GM21737 (cell line): ENCODE results near the gene RFK.
"Not testable (repeated sequence)": the region's sequence is repeated elsewhere in the genome, so short reads cannot be mapped to it uniquely, and the experiment has no call there.

Experiments
- ATAC-seq: cut with Tn5 transposase; IDR thresholded peaks from one replicate; pipeline ENCODE4 v1.9.1; 2021; ENCODE audit warnings: mild to moderate bottlenecking, moderate library complexity; ENCODE audit not compliant: unreplicated experiment

Gene RFK

DNA sequence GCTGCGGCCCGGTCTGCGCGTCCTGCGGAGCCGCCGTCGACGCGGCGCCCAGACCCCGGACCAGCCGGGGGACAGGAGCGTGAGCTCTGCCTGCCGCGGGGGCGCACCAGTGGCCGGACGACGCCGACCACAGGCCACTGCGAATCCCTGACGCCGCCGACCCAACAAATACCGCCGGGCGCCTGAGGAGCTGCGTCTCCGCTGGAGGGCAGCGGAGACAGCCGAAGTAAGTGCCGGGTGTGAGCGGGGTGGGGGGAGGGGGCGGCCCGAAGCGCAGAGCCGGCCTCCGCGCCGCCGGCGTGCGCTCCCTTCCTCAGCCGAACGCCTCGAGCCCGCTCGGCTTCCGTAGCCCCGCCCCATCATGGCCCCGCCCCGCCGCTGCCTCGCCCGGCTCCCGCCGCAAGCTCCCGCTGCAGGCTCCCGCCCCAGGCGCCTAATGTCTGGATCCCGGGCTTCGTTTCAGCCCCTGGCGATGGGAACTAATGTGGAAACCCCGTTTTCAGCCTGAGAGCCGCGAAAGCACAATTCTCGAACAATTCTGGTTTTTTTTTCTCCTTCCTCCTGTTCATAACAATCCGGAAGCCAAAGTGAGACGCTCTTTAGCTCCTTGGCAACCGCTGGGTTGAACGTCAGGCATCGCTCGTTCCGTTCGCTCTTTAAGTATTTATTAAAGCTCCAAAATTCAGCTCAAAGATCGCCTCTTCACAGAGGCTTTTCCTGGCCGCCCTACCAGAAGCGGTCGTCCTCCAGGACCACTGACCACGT lies at the start of gene RFK:
Gene RFK (minus strand): TSS at position 232 of the 765 bp plus-strand sequence. CDS start 255 bp downstream, outside the sequence.
- peak; percentile 66 for ATAC-seq

DNA sequence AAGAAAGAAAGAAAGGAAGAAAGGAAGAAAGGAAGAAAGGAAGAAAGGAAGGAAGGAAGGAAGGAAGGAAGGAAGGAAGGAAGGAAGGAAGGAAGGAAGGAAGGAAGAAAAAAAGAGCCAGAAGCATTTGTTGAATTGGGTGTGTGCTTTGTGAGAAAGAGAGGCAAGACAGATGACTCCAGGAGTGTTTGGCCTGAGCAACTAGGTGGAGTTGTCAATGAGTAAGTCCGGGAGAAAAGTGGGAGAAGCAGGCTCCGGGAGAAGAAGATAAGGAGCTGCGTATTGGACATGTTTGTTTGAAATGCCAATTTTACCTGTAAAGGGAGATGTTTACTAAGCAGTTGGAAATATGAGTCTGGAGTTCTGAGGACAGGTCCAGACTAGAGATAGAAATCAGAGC lies 49.7 kb upstream of the RFK start:
- no peak for ATAC-seq

- ATAC-seq: peak; percentile 56
Measured at GRCh38 chr9:76441551-76442322, 47.5 kb upstream of the RFK start.

- peak; percentile 67 for ATAC-seq
Measured at GRCh38 chr9:76438841-76439588, 44.8 kb upstream of the RFK start.

GRCh38 chr9:76437017-76437699 lies 42.9 kb upstream of the RFK start:
- not testable (repeated sequence) for ATAC-seq

- not testable (repeated sequence) for ATAC-seq
Measured at GRCh38 chr9:76434897-76435296, 40.7 kb upstream of the RFK start.

DNA sequence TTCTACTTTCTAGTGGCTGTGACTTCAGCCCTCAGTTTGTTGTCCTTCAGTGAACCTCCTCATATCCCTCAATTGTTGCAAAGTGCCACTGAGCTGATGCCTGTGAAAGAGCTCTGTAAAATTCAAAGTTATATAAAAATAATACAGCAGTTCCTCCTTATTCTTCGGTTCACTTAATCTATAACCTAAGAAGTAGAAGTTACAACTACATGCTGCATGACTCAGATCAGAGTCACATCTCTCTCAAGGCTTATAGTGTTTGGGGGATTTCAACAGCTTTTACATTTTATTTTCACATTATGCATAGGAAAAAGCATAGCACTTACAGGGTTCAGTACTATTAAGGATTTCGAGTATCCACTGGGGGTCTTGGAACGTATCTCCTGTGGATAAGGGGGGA lies 39.6 kb upstream of the RFK start:
- ATAC-seq: no peak

- ATAC-seq: no peak
Measured at GRCh38 chr9:76433406-76433805, 39.2 kb upstream of the RFK start.

DNA sequence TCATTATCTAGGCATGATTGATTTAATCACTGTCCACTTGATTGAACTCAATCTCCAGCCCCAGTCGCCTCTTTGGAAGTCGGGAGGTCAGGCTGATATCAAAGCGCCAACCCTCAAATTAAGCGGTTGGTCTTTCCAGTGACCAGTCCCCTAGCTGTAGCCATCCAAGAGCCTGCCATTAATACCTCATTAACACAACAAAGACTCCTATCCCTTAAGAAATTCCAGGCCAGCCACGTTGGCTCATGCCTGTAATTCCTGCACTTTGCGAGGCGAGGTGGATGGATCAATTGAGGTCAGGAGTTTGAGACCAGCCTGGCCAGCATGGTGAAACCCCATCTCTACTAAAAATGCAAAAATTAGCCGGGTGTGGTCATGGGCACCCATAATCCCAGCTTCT lies 37.4 kb upstream of the RFK start:
- ATAC-seq: no peak

GRCh38 chr9:76426807-76427419 lies 32.7 kb upstream of the RFK start:
- ATAC-seq: no peak

DNA sequence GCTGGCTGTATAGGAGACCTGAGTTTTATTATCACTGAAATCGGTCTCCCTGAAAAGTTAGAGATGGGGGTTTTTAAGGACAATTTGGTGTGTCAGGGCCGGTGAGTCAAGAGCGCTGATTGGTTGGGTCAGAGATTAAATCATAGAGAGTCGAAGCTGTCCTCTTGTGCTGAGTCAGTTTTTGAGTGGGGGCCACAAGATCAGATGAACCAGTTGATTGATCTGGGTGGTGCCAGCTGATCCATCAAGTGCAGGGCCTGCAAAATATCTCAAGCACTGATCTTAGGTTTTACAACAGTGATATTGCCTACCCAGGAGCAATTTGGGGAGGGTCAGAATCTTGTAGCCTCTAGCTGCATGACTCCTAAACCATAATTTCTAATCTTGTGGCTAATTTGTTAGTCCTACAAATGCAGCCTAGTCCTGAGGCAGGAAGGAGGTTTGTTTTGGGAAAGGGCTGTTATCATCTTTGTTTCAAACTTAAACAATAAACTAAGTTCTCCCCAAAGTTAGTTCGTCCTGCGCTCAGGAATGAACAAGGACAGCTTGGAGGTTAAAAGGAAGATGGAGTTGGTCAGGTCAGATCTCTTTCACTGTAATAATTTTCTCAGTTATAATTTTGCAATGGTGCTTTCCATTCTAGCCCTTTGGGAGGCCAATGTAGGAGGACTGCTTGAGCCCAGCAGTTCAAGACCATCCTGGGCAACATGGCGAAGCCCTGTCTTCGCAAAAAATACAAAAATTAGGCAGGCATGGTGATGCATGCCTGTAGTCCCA lies 31.6 kb upstream of the RFK start:
- no peak for ATAC-seq

GRCh38 chr9:76424491-76424890 lies 30.3 kb upstream of the RFK start:
- ATAC-seq: no peak

- ATAC-seq: no peak
Measured at GRCh38 chr9:76423216-76424177, 29.3 kb upstream of the RFK start.

DNA sequence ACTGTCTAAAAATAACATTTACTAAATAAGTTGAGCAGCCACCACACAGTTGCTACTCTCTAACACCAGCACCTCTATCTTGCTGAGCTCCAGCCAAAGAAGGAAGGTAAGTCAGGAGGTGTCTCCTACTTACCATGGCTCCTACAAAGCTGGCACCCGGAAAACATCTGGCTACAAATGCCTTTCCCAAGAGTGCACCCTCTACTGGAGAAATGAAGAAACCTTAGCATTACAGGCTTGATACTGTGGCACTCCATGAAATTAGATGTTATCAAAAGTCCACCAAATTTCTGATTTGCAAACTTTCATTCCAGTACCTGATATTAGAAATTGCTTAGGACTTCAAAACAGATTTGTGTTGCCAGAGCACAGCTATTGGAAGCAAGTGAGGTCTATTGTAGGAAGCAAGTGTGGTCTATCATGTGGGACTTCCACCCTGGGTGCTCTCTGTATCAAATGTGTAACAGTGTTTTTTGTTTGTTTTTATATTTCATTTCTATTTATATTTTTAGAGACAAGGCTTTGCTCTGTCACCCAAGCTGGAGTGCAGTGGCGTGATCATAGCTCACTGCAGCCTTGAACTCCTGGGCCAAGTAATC lies 25.7 kb upstream of the RFK start:
- no peak for ATAC-seq

- no peak for ATAC-seq
Measured at GRCh38 chr9:76417394-76417793, 23.2 kb upstream of the RFK start.

- ATAC-seq: no peak
Measured at GRCh38 chr9:76415731-76416130, 21.5 kb upstream of the RFK start.

DNA sequence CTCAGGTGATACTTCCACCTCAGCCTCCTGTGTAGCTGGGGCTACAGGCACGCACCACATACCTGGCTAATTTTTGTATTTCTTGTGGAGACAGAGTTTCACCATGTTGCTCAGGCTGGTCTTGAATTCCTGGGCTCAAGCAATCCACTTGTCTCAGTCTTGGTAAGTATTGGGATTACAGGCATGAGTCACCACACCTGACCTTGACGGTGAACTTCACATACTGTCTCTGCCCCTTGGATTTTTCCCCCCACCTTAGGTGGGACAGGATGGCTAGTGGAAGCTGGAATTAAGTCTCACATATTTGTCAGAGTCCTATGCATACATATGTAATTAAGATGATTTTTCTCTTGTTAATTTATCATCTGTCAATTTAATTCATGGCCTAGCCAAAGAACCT lies 20.9 kb upstream of the RFK start:
- ATAC-seq: no peak

- peak; percentile 67 for ATAC-seq
Measured at GRCh38 chr9:76414661-76415060, 20.4 kb upstream of the RFK start.
